Measurements from ENCODE around the gene GLRX. TPM values are rescaled to one million over a fixed set of nuclear protein-coding genes. Genes with fewer than 3 reads are reported as not detected.

Gene GLRX
- polyA plus RNA-seq, 1 of the 3 experiments (the other 2 are of a cell fraction), result 40.0 TPM

DNA sequence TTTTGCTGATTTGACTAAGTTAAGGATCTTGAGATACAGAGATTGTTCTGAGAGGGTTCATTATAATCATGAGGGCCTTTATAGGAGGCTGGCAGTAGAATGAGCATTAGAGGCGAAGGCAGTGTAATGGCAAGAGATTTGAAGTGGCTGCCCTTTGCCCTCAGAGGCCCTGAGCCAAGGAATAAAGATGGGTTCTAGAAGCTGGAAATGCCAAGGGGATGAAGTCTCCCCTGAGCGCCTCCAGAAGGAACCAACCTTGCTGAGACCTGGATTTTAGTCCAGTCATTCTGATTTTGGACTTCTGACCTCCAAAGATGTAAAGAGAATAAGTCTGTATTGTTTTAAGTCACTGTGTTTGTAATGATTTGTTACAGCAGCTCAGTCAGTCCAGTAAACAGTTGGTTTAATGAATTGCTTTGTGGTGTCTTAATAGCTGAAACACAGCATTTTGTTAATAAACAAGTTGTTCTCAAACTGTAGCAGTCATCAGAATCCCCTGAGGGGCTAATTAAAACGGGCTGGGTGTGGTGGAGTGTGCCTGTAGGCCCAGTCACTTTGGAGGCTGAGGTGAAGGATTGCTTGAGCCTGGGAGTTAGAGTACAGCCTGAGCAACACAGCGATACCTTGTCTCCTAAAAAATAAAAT, 23.2 kb downstream of the GLRX start:
- H3K9me3 ChIP-seq, result no peaks in the 10 kb centered on the region
- H3K79me2 ChIP-seq (ENCODE audit: insufficient read depth), result no peaks in the 10 kb centered on the region
- H3K27ac ChIP-seq (ENCODE audit: low read depth in 2 of 2, low read length in 1 of 2), result no peak overlapping the region
- H3K4me3 ChIP-seq (ENCODE audit: low read depth in 2 of 2, low read length in 1 of 2), result no peak overlapping the region
- peaks cover 5% of the 10 kb centered on the region for H3F3A ChIP-seq (replicated peaks; ENCODE audit: insufficient read depth)
- H3K9ac ChIP-seq, result no peak overlapping the region
- H4K20me1 ChIP-seq (ENCODE audit: insufficient read depth), result no peaks in the 10 kb centered on the region
- ChIA-PET CTCF (interaction anchor here (1.0 to 1.1 kb wide), 2 partner anchors 18 kb away, joined by 3 read pairs; no protein-coding TSS in a partner anchor), POLR2A (no interaction called here)
- H3K4me1 ChIP-seq (ENCODE audit: control insufficient read depth in 1 of 2, insufficient read depth in 2 of 2, low read depth in 1 of 2, low read length in 1 of 2), result peaks cover 0 to 2% of the 10 kb centered on the region in 2 experiments; a peak in 1 of 4 replicates
- H2AFZ ChIP-seq (ENCODE audit: low read depth), result no peak overlapping the region
- no peaks in the 10 kb centered on the region for H3K27me3 ChIP-seq (ENCODE audit: insufficient read depth)
- WGBS (ENCODE audit: low lambda C conversion rate), result 88% methylated on average over 4 of the region's 4 CpGs
- H3K4me2 ChIP-seq, result no peak overlapping the region
- no peak for TF ChIP-seq RFX5 (IDR thresholded peaks at IDR 0.05; ENCODE audit: low read length)
- no peak for TF ChIP-seq GATA2 (CRISPR knock-in tag; IDR thresholded peaks at IDR 0.05)
- TF ChIP-seq TAF1 (IDR thresholded peaks at IDR 0.05; ENCODE audit: borderline replicate concordance, low read depth, low read length), result no peak
- no peak for TF ChIP-seq RCOR1 (IDR thresholded peaks at IDR 0.05; ENCODE audit: low read length)
- no peak for TF ChIP-seq GABPA (IDR thresholded peaks at IDR 0.05; ENCODE audit: low read depth)
- TF ChIP-seq, protein P1, sequence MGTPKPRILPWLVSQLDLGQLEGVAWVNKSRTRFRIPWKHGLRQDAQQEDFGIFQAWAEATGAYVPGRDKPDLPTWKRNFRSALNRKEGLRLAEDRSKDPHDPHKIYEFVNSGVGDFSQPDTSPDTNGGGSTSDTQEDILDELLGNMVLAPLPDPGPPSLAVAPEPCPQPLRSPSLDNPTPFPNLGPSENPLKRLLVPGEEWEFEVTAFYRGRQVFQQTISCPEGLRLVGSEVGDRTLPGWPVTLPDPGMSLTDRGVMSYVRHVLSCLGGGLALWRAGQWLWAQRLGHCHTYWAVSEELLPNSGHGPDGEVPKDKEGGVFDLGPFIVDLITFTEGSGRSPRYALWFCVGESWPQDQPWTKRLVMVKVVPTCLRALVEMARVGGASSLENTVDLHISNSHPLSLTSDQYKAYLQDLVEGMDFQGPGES (IDR thresholded peaks at IDR 0.05; ENCODE audit: low read depth, low read length), result no peak
- no peak for TF ChIP-seq YY1 (IDR thresholded peaks at IDR 0.05; ENCODE audit: low read depth)
- TF ChIP-seq SIN3A (IDR thresholded peaks at IDR 0.05; ENCODE audit: borderline replicate concordance, low read depth, low read length), result no peak
- TF ChIP-seq NRF1 (IDR thresholded peaks at IDR 0.05; ENCODE audit: low read depth, low read length), result no peak
- TF ChIP-seq, protein P2, sequence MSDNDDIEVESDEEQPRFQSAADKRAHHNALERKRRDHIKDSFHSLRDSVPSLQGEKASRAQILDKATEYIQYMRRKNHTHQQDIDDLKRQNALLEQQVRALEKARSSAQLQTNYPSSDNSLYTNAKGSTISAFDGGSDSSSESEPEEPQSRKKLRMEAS (IDR thresholded peaks at IDR 0.05; ENCODE audit: low read depth), result no peak
- TF ChIP-seq EZH2phosphoT487 (IDR thresholded peaks at IDR 0.05; ENCODE audit: borderline replicate concordance, low read depth), result no peak
- TF ChIP-seq, protein P3, sequence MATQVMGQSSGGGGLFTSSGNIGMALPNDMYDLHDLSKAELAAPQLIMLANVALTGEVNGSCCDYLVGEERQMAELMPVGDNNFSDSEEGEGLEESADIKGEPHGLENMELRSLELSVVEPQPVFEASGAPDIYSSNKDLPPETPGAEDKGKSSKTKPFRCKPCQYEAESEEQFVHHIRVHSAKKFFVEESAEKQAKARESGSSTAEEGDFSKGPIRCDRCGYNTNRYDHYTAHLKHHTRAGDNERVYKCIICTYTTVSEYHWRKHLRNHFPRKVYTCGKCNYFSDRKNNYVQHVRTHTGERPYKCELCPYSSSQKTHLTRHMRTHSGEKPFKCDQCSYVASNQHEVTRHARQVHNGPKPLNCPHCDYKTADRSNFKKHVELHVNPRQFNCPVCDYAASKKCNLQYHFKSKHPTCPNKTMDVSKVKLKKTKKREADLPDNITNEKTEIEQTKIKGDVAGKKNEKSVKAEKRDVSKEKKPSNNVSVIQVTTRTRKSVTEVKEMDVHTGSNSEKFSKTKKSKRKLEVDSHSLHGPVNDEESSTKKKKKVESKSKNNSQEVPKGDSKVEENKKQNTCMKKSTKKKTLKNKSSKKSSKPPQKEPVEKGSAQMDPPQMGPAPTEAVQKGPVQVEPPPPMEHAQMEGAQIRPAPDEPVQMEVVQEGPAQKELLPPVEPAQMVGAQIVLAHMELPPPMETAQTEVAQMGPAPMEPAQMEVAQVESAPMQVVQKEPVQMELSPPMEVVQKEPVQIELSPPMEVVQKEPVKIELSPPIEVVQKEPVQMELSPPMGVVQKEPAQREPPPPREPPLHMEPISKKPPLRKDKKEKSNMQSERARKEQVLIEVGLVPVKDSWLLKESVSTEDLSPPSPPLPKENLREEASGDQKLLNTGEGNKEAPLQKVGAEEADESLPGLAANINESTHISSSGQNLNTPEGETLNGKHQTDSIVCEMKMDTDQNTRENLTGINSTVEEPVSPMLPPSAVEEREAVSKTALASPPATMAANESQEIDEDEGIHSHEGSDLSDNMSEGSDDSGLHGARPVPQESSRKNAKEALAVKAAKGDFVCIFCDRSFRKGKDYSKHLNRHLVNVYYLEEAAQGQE (IDR thresholded peaks at IDR 0.05; ENCODE audit: low read depth, low read length), result no peak
- no peak for TF ChIP-seq POLR2AphosphoS5 (IDR thresholded peaks at IDR 0.05; ENCODE audit: low read depth, low read length)
- no peak for DNase-seq
- H3K36me3 ChIP-seq (replicated peaks in 1 of 2; ENCODE audit: control insufficient read depth in 1 of 2, insufficient read depth in 2 of 2, low read length in 1 of 2), result peaks cover 11 to 18% of the 10 kb centered on the region in 2 experiments
- H3K9me2 ChIP-seq, result no peaks in the 10 kb centered on the region

All from SK-N-SH (cell line).